Liver (tissue), 9 donors: ENCODE measurements around the gene GRK5. TPM values are rescaled to one million over a fixed set of nuclear protein-coding genes. Genes with fewer than 3 reads are reported as not detected.
A peak's percentile ranks its signal among the peaks of the same experiment; 100 is the strongest.

Experiments
- DNase-seq: peaks from one replicate; pipeline ENCODE4 v3.0.0-alpha.2; 2017; ENCODE audit warnings: low spot score
- H3K27ac ChIP-seq, 2 donors: one replicate each; pipeline ENCODE4 v1.7.0; 2013; ENCODE audit warnings: inconsistent platforms in 2 of 2, low read length in 2 of 2, control low read depth in 1 of 2, low read depth in 1 of 2, mild to moderate bottlenecking in 1 of 2
- H3K27me3 ChIP-seq, 4 donors: one replicate each; pipeline versions ENCODE4 v1.6.1 to v1.7.0; 2013; ENCODE audit warnings: low read length in 3 of 4, inconsistent platforms in 1 of 4, mild to moderate bottlenecking in 1 of 4, moderate library complexity in 1 of 4; ENCODE audit not compliant: control insufficient read depth in 4 of 4, insufficient read depth in 4 of 4
- H3K36me3 ChIP-seq, 4 donors: one replicate each; pipeline versions ENCODE4 v1.6.1 to v1.7.0; 2013; ENCODE audit warnings: low read length in 3 of 4, mild to moderate bottlenecking in 3 of 4, low read depth in 1 of 4, moderate library complexity in 1 of 4; ENCODE audit not compliant: control insufficient read depth in 4 of 4, insufficient read depth in 3 of 4
- H3K4me1 ChIP-seq, 4 donors: one replicate each; pipeline versions ENCODE4 v1.6.1 to v1.7.0; 2013; ENCODE audit warnings: low read length in 3 of 4, mild to moderate bottlenecking in 3 of 4, moderate library complexity in 1 of 4; ENCODE audit not compliant: control insufficient read depth in 4 of 4, insufficient read depth in 4 of 4
- H3K4me3 ChIP-seq, 3 donors: one replicate each; pipeline versions ENCODE4 v1.6.1 to v1.7.0; 2013; ENCODE audit warnings: low read length in 3 of 3, control low read depth in 1 of 3, low read depth in 1 of 3, mild to moderate bottlenecking in 1 of 3
- H3K9ac ChIP-seq, 2 donors: one replicate each; pipeline ENCODE4 v1.7.0; 2013; ENCODE audit warnings: low read length in 2 of 2, mild to moderate bottlenecking in 2 of 2, moderate library complexity in 2 of 2, control low read depth in 1 of 2, low read depth in 1 of 2
- H3K9me3 ChIP-seq, 4 donors: one replicate each; pipeline versions ENCODE4 v1.6.1 to v1.7.0; 2013; ENCODE audit warnings: low read length in 3 of 4; ENCODE audit not compliant: control insufficient read depth in 4 of 4
- EGR1 ChIP-seq, 2 donors: IDR thresholded peaks; 2 replicates each; pipeline ENCODE4 v1.6.1; 2016 to 2018; ENCODE audit warnings: antibody characterized with exemption in 2 of 2, low read depth in 2 of 2
- FOXA1 ChIP-seq: IDR thresholded peaks from 2 replicates; pipeline ENCODE4 v1.6.1; 2016; ENCODE audit warnings: antibody characterized with exemption
- FOXA2 ChIP-seq: IDR thresholded peaks from 2 replicates; pipeline ENCODE4 v1.6.1; 2016; ENCODE audit warnings: antibody characterized with exemption
- NR2F2 ChIP-seq: IDR thresholded peaks from 2 replicates; pipeline ENCODE4 v1.6.1; 2016; ENCODE audit warnings: antibody characterized with exemption
- RXRA ChIP-seq, 2 donors: IDR thresholded peaks; 2 replicates each; pipeline ENCODE4 v1.6.1; 2017 to 2018; ENCODE audit warnings: antibody characterized with exemption in 2 of 2, mild to moderate bottlenecking in 1 of 2
- TAF1 ChIP-seq: conservative IDR thresholded peaks from 2 replicates; pipeline ENCODE4 v1.6.1; 2016; ENCODE audit warnings: antibody characterized with exemption, mild to moderate bottlenecking
- WGBS: extraction: QIAGEN DNeasy Blood & Tissue Kit; methylation state at CpG from one replicate; pipeline ENCODE4 v1.1.7; 2013; 5-methylcytosine and 5-hydroxymethylcytosine counted together
- polyA plus RNA-seq, 2 donors: library from polyadenylated mRNA; stranded (reverse) in 1 of 2; unstranded in 1 of 2; fragments of 200-250 nt in 1 of 2; fragments of >200 nt in 1 of 2; fragmentation: Nextera tagmentation in 1 of 2; extraction: Ambion mirVana in 1 of 2; gene quantifications; one replicate each; pipeline versions ENCODE4 v1.2.1 to v1.2.3, GENCODE V29; 2013 to 2015
- total RNA-seq, 2 donors: library from RNA; depleted of rRNA; stranded (reverse); fragments of >200 nt; gene quantifications; one replicate each; pipeline ENCODE4 v1.2.3, GENCODE V29; 2014
- TF ChIP-seq, protein P1 (sequence below): IDR thresholded peaks from 2 replicates; pipeline ENCODE4 v1.6.1; 2016; ENCODE audit warnings: antibody characterized with exemption
- TF ChIP-seq, protein P2 (sequence below): IDR thresholded peaks from 2 replicates; pipeline ENCODE4 v1.6.1; 2016; ENCODE audit warnings: antibody characterized with exemption, mild to moderate bottlenecking
- TF ChIP-seq, protein P3 (sequence below): fragments of 150-350 bp; IDR thresholded peaks from 2 replicates; pipeline ENCODE4 v1.5.1; 2017; ENCODE audit warnings: improper control_type of control experiment, low read depth, low read length; ENCODE audit not compliant: missing input control
- donor health status: healthy.
- donor health status: healthy.
- donor health status: healthy.
- donor health status: healthy.
- donor health status: healthy.

Gene GRK5
- total and polyA plus RNA-seq, 4 donors: 2.1 to 6.6 (median 5.1) TPM

DNA sequence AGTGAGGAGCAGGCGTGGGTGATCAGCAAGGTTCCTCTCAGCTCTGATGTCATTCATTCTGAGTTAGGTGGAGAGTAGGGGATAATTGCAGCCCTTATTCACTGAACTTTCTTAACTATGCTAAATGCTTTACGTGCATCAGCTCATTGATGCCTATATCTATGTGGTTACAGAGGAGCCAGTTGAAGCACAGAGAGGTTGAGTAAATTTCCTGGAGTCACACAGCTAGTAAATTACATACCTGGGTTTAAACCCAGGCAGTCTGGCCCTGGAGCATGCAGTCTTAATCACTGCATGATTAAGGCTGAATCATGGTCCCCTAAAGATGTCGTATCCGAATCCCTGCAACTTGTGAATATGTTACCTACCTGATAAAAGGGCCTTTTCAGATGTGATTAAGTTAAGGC is 99.6 kb downstream of the GRK5 start:
- H3K9me3 ChIP-seq: no peaks in the 10 kb centered on the region
- no peaks in the 10 kb centered on the region for H3K27me3 ChIP-seq
- DNase-seq: no peak
- WGBS: 92% methylated on average over 4 of the region's 4 CpGs
- TF ChIP-seq FOXA2 (no peak), EGR1 (IDR thresholded peaks at IDR 0.05; ENCODE audit: low read depth in 2 of 2) (no peak)
- TF ChIP-seq, protein P1, sequence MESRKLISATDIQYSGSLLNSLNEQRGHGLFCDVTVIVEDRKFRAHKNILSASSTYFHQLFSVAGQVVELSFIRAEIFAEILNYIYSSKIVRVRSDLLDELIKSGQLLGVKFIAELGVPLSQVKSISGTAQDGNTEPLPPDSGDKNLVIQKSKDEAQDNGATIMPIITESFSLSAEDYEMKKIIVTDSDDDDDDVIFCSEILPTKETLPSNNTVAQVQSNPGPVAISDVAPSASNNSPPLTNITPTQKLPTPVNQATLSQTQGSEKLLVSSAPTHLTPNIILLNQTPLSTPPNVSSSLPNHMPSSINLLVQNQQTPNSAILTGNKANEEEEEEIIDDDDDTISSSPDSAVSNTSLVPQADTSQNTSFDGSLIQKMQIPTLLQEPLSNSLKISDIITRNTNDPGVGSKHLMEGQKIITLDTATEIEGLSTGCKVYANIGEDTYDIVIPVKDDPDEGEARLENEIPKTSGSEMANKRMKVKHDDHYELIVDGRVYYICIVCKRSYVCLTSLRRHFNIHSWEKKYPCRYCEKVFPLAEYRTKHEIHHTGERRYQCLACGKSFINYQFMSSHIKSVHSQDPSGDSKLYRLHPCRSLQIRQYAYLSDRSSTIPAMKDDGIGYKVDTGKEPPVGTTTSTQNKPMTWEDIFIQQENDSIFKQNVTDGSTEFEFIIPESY: no peak
- TF ChIP-seq, protein P2, sequence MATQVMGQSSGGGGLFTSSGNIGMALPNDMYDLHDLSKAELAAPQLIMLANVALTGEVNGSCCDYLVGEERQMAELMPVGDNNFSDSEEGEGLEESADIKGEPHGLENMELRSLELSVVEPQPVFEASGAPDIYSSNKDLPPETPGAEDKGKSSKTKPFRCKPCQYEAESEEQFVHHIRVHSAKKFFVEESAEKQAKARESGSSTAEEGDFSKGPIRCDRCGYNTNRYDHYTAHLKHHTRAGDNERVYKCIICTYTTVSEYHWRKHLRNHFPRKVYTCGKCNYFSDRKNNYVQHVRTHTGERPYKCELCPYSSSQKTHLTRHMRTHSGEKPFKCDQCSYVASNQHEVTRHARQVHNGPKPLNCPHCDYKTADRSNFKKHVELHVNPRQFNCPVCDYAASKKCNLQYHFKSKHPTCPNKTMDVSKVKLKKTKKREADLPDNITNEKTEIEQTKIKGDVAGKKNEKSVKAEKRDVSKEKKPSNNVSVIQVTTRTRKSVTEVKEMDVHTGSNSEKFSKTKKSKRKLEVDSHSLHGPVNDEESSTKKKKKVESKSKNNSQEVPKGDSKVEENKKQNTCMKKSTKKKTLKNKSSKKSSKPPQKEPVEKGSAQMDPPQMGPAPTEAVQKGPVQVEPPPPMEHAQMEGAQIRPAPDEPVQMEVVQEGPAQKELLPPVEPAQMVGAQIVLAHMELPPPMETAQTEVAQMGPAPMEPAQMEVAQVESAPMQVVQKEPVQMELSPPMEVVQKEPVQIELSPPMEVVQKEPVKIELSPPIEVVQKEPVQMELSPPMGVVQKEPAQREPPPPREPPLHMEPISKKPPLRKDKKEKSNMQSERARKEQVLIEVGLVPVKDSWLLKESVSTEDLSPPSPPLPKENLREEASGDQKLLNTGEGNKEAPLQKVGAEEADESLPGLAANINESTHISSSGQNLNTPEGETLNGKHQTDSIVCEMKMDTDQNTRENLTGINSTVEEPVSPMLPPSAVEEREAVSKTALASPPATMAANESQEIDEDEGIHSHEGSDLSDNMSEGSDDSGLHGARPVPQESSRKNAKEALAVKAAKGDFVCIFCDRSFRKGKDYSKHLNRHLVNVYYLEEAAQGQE: no peak
- peaks cover 0 to 8% (median 3%) of the 10 kb centered on the region in 4 donors for H3K4me1 ChIP-seq
- peak overlapping the region in 1 of 2 donors; percentile 20 for H3K27ac ChIP-seq
- H3K4me3 ChIP-seq: no peak overlapping the region
- no peak overlapping the region for H3K9ac ChIP-seq
- no peaks in the 10 kb centered on the region for H3K36me3 ChIP-seq

DNA sequence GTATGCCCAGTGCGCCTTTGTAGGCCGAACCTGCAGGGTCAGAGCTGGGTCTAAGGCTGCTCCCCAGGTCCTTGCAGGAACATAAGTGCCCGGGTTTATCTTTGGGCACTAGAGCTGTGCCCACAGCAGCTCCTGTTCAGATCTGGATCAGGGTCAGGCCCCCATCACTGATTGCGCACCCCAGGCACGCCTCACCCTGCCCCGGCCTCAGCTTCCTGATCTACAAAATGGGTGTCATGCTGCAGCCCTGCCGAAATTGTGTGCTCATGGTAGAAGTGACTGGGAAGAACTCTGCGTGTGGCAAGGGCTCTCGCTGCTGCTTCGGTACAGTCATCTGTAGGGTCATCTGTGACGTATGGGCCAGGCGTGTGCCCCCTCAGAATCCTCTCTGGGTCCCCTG is 100.7 kb downstream of the GRK5 start:
- Histone ChIP-seq H3K27ac (no peak overlapping the region), H3K4me3 (no peak overlapping the region), H3K4me1 (no peaks in the 10 kb centered on the region), H3K36me3 (no peaks in the 10 kb centered on the region), H3K9ac (no peak overlapping the region), H3K9me3 (no peaks in the 10 kb centered on the region), H3K27me3 (no peaks in the 10 kb centered on the region)
- 95% methylated on average over 12 of the region's 12 CpGs for WGBS
- TF ChIP-seq NR2F2: no peak
- TF ChIP-seq FOXA1: no peak
- no peak for TF ChIP-seq TAF1
- TF ChIP-seq, protein P3, sequence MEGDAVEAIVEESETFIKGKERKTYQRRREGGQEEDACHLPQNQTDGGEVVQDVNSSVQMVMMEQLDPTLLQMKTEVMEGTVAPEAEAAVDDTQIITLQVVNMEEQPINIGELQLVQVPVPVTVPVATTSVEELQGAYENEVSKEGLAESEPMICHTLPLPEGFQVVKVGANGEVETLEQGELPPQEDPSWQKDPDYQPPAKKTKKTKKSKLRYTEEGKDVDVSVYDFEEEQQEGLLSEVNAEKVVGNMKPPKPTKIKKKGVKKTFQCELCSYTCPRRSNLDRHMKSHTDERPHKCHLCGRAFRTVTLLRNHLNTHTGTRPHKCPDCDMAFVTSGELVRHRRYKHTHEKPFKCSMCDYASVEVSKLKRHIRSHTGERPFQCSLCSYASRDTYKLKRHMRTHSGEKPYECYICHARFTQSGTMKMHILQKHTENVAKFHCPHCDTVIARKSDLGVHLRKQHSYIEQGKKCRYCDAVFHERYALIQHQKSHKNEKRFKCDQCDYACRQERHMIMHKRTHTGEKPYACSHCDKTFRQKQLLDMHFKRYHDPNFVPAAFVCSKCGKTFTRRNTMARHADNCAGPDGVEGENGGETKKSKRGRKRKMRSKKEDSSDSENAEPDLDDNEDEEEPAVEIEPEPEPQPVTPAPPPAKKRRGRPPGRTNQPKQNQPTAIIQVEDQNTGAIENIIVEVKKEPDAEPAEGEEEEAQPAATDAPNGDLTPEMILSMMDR: no peak
- no peak for TF ChIP-seq EGR1 (IDR thresholded peaks at IDR 0.05; ENCODE audit: low read depth in 2 of 2)
- no peak for TF ChIP-seq RXRA (IDR thresholded peaks at IDR 0.05)
- DNase-seq: no peak
